Nephron (organoid): ENCODE data around the gene RAB17.

Source experiments
- H3K27ac Mint-ChIP-seq, 3 experiments: 2 replicates each; pipeline ENCODE4 v1.8.0; 2020; ENCODE audit warnings: mixed read lengths in 3 of 3, mild to moderate bottlenecking in 2 of 3, moderate library complexity in 1 of 3
- H3K27me3 Mint-ChIP-seq: 2 replicates; pipeline ENCODE4 v1.8.0; 2021; ENCODE audit warnings: low read depth, mild to moderate bottlenecking, moderate library complexity, mixed read lengths
- H3K36me3 Mint-ChIP-seq: 2 replicates; pipeline ENCODE4 v1.8.0; 2020; ENCODE audit warnings: low read depth, mixed read lengths
- H3K4me1 Mint-ChIP-seq: 2 replicates; pipeline ENCODE4 v1.8.0; 2020; ENCODE audit warnings: mixed read lengths
- H3K4me3 Mint-ChIP-seq, 3 experiments: 2 replicates each; pipeline ENCODE4 v1.8.0; 2020; ENCODE audit warnings: mild to moderate bottlenecking in 3 of 3, mixed read lengths in 3 of 3, moderate library complexity in 2 of 3
- H3K9me3 Mint-ChIP-seq: 2 replicates; pipeline ENCODE4 v1.8.0; 2020; ENCODE audit warnings: mixed read lengths
- TF ChIP-seq, protein P1 (sequence below), 3 experiments: fragments of 200-600 bp; sonication (generic); IDR thresholded peaks; one replicate each; pipeline ENCODE4 v1.5.0; 2021; ENCODE audit warnings: antibody characterized with exemption in 3 of 3; ENCODE audit not compliant: unreplicated experiment in 3 of 3

Gene RAB17

DNA sequence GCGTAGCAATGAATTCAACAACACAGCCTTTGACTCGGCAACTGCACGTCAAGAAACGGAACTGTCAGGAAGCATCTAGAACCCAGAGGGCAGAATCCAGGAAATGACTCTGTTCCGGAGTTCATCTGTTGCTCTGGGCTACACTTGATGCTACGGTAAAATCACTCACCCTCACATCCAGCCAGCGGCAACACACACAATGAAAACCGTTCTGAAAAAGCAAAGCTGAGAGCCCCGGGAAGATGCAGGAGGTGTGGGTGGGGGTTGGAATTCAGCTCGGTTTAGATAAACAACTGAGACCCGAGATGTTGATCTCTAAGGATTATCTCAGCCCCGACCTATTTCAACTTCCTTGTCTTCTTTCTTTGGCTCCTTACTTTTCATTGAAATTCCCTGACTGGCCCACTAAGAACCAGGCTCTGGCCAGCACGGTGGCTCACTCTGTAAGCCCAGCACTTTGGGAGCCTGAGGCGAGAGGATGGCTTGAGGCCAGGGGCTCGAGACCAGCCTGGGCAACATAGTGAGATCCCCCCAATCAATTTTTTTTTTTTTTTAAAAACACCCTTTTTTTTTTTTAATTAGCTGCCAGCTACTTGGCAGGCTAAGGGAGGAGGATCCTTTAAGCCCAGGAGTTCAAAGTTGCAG, 13.3 kb upstream of the RAB17 start:
- Mint-ChIP-seq H3K27ac (peak overlapping the region in 1 of 3 experiments; percentile 20), H3K9me3 (no peaks in the 10 kb centered on the region), H3K27me3 (peaks cover 23% of the 10 kb centered on the region), H3K4me3 (peak overlapping the region in 1 of 3 experiments; percentile 13), H3K4me1 (peaks cover 31% of the 10 kb centered on the region), H3K36me3 (no peaks in the 10 kb centered on the region)
- TF ChIP-seq, protein P1, sequence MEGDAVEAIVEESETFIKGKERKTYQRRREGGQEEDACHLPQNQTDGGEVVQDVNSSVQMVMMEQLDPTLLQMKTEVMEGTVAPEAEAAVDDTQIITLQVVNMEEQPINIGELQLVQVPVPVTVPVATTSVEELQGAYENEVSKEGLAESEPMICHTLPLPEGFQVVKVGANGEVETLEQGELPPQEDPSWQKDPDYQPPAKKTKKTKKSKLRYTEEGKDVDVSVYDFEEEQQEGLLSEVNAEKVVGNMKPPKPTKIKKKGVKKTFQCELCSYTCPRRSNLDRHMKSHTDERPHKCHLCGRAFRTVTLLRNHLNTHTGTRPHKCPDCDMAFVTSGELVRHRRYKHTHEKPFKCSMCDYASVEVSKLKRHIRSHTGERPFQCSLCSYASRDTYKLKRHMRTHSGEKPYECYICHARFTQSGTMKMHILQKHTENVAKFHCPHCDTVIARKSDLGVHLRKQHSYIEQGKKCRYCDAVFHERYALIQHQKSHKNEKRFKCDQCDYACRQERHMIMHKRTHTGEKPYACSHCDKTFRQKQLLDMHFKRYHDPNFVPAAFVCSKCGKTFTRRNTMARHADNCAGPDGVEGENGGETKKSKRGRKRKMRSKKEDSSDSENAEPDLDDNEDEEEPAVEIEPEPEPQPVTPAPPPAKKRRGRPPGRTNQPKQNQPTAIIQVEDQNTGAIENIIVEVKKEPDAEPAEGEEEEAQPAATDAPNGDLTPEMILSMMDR (IDR thresholded peaks at IDR 0.05; ENCODE audit: unreplicated experiment in 3 of 3), result no peak

- no peaks in the 10 kb centered on the region for H3K9me3 Mint-ChIP-seq
- peak overlapping the region in 1 of 3 experiments; percentile 20 for H3K27ac Mint-ChIP-seq
- peaks cover 31% of the 10 kb centered on the region for H3K4me1 Mint-ChIP-seq
- no peaks in the 10 kb centered on the region for H3K36me3 Mint-ChIP-seq
- TF ChIP-seq, protein P1 (IDR thresholded peaks at IDR 0.05; ENCODE audit: unreplicated experiment in 3 of 3), result no peak
- H3K27me3 Mint-ChIP-seq, result peaks cover 22% of the 10 kb centered on the region
- H3K4me3 Mint-ChIP-seq, result peak overlapping the region in 1 of 3 experiments; percentile 13
These were observed 12.6 kb upstream of the RAB17 start for GRCh38 chr2:237603049-237603717.

GRCh38 chr2:237602409-237602808, 11.9 kb upstream of the RAB17 start:
- H3K9me3 Mint-ChIP-seq, result no peaks in the 10 kb centered on the region
- peaks cover 19% of the 10 kb centered on the region for H3K27me3 Mint-ChIP-seq
- TF ChIP-seq, protein P1 (IDR thresholded peaks at IDR 0.05; ENCODE audit: unreplicated experiment in 3 of 3), result no peak
- no peak overlapping the region for H3K4me3 Mint-ChIP-seq
- no peaks in the 10 kb centered on the region for H3K36me3 Mint-ChIP-seq
- peaks cover 31% of the 10 kb centered on the region for H3K4me1 Mint-ChIP-seq
- H3K27ac Mint-ChIP-seq, result no peak overlapping the region

GRCh38 chr2:237601453-237602116, 11.1 kb upstream of the RAB17 start:
- Mint-ChIP-seq H3K36me3 (no peaks in the 10 kb centered on the region), H3K4me3 (no peak overlapping the region), H3K27ac (no peak overlapping the region), H3K9me3 (no peaks in the 10 kb centered on the region), H3K4me1 (peaks cover 31% of the 10 kb centered on the region), H3K27me3 (peaks cover 19% of the 10 kb centered on the region)
- TF ChIP-seq, protein P1 (IDR thresholded peaks at IDR 0.05; ENCODE audit: unreplicated experiment in 3 of 3), result no peak

GRCh38 chr2:237600205-237600846, 9.8 kb upstream of the RAB17 start:
- TF ChIP-seq, protein P1 (IDR thresholded peaks at IDR 0.05; ENCODE audit: unreplicated experiment in 3 of 3), result no peak
- Mint-ChIP-seq H3K4me1 (peaks cover 31% of the 10 kb centered on the region), H3K9me3 (no peaks in the 10 kb centered on the region)

More at GRCh38 chr2:237600205-237600846, 9.8 kb upstream of the RAB17 start:
- Mint-ChIP-seq H3K4me3 (peak overlapping the region in 1 of 3 experiments; percentile 8), H3K27me3 (peaks cover 20% of the 10 kb centered on the region), H3K27ac (peak overlapping the region; percentile 12 to 64 (median 43)), H3K36me3 (no peaks in the 10 kb centered on the region)
